Stimulated activated CD4-positive, alpha-beta T cell treated with anti-CD3 and anti-CD28 coated beads, TNF-alpha, amount 100 ng/mL, for 1 hour (primary cell): ENCODE data around the gene PDYN.

Source experiments
- DNase-seq, 3 donors: peaks; one replicate each; pipeline ENCODE4 v3.0.0-alpha.2; 2020; ENCODE audit warnings: low read depth in 3 of 3, low spot score in 1 of 3

Gene PDYN

GRCh38 chr20:1995531-1996310 lies 1.9 kb upstream of the PDYN start:
- no peak for DNase-seq

DNA sequence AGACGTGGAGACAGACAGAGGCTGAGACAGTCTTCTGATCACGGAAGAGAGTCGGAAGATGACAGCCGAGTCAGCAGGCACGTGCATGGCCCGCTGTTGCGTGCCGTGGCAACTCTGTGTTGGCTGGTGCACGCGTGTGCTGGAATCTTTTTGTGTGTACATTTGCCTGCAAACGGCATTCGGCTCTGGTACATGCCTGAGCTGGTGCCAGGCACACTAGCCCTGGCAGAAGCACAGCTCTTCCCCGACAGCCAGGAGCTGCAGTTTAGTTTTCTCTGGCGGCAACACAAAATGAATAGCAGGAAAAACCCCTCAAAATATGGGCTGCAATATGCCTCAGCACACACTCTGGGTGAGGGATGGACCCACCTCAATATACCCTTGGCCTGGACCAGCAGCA lies 769 bp upstream of the PDYN start:
- DNase-seq: no peak

GRCh38 chr20:1992359-1993110 lies 1.3 kb downstream of the PDYN start:
- DNase-seq: no peak

DNA sequence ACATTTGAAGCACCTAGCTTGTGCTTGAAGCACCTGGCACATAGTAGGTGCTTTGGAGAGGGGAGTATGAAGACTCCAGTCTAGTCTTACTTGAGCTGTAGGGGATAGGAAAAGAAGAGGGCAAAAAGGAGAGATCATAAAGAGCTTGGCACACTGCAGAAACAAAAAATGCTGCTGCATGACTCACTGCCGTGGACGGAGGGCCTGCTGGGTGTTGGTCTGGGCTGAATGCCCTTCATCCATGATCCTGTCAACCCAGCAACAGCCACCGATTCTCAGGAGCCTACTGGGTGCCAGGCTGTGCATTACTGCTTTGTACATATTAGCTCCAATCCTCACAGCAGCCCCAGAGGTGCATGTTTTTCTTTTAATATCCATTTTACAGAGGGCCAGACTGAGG lies 6.0 kb downstream of the PDYN start:
- no peak for DNase-seq

- no peak for DNase-seq
Observed at GRCh38 chr20:1983301-1983700, 10.6 kb downstream of the PDYN start.

DNA sequence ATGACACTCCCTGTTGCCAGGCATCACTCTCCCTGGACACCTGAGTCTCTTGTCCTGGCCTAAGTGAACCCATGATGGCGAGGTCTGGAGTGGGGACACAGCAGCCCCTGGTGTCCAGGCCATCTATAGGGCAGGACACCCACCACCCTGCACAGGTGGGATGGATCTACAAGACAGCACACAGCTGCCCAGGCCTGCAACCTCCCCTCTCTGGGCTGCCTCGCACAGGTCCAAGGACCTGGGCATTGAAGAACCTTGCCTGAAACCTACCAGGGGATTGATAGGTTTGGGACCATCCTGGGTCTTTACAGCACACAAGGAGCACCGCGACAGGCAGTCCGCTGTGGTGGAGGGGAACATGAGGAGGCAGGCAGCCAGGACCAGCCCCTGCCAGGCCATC lies 11.2 kb downstream of the PDYN start:
- DNase-seq: no peak

- DNase-seq: no peak
Observed at GRCh38 chr20:1979106-1979778, 14.6 kb downstream of the PDYN start.

DNA sequence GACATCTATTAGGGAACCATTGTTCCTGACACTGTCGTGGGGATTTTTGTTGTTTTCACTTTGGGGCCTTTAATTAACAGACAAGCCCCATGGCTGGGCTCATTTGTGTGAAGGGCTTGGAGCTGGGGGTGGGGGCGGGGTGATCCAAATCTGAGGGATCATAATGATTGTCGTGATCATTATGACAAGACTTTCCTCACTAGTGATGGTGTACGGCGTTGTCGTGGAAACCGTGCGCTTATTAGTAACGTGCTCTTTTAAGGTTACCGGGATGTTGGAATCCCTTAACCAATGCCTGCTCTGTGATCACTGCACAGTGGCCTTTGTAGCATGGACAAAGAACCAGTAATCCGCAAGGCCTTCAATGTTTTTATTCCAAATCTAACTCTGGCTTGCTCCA lies 18.6 kb downstream of the PDYN start:
- DNase-seq: no peak

GRCh38 chr20:1973601-1974440 lies 20.0 kb downstream of the PDYN start:
- DNase-seq: no peak

DNA sequence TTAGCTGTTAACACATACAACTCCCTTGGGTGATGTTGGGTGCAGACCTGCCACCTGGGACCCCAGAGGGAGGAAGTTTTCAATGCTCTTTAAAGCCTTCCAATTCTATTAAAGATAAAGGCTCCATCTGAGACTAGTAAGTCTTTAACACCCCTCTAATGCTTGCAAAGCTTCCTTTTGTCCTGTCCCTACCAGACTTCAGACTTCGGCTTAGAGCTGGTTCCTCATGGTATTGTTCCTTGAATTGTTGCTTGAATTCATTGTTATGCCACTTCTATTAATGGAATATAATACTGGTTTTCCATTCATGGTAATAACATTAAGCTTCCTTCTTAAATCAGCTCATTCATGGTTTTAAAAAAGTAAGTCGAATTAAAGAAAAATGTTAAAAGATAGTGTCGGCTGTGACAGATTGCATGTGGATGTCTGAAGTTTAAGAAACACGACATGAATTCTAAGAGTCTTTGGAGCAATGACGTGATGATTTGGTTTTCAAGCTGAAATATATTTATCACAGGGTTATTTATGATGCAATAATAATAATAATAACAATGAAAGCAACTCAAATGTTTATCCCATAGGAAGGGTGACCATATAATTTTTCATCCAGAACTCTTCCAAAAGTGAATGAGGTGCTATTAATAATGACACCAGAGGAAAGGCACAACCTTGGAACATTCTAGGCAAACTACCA lies 21.8 kb downstream of the PDYN start:
- DNase-seq: no peak

- no peak for DNase-seq
Observed at GRCh38 chr20:1968964-1969363, 24.9 kb downstream of the PDYN start.

DNA sequence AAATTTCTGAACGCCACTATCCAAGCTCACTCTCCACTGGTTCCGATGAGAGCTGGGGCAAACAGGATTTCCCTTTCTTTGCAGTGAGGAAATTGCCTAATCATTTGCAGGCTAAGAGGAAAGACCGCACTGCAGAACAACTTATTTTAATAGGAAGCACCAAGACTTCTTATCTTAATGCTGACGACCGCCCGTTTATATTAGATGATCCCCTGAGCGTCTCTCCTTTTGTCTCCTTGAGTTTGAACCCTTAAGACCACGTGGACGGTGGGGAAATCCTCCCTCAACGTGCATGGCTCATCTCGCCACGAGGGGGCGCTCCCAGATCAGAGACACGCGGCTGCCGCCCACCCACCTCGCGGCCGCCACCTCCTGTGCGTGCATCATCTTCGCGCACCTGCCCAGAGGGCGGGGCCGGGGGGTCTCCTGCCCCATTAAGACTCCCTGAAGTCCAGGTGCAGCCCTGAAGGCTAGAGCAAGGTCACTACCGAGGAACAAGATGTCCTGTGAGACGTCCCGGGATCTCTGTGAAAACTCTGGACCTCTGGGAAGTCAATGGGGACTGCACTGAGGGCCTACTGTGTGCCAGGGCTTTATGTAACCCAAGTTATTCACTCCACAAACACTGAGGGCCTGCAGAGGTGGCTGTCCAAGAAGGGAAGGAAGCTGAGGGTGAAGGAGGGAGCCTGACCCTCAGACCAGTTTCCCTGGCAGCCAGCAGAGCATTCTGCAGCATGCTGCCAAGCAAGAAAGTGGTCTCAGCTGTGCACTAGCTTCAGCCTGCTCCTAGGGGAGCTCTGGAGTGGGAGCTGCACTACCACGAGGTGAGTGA lies 28.1 kb downstream of the PDYN start:
- peak; percentile 23 to 90 (median 43) for DNase-seq

- no peak for DNase-seq
Observed at GRCh38 chr20:1964659-1965405, 29.0 kb downstream of the PDYN start.

DNA sequence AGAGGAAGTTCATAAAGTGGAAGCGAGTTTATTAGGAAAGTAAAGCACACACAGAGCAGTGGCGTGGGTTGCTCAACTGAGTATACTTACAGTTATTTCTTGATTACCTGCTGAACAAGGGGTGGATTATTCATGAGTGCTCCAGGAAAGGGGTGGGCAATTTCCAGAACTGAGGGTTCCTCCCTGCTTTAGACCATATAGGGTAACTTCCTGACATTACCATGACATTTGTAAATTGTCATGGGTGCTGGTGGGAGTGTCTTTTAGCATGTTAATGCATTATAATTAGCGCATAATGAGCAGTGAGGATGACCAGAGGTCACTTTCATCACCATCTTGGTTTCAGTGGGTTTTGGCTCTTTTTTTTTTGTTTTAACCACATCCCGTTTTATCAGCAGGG lies 29.8 kb downstream of the PDYN start:
- no peak for DNase-seq

- no peak for DNase-seq
Observed at GRCh38 chr20:1961374-1961773, 32.5 kb downstream of the PDYN start.

- DNase-seq: no peak
Observed at GRCh38 chr20:1959156-1959555, 34.7 kb downstream of the PDYN start.

- no peak for DNase-seq
Observed at GRCh38 chr20:1958426-1958825, 35.4 kb downstream of the PDYN start.

- no peak for DNase-seq
Observed at GRCh38 chr20:1955217-1955616, 38.6 kb downstream of the PDYN start.

DNA sequence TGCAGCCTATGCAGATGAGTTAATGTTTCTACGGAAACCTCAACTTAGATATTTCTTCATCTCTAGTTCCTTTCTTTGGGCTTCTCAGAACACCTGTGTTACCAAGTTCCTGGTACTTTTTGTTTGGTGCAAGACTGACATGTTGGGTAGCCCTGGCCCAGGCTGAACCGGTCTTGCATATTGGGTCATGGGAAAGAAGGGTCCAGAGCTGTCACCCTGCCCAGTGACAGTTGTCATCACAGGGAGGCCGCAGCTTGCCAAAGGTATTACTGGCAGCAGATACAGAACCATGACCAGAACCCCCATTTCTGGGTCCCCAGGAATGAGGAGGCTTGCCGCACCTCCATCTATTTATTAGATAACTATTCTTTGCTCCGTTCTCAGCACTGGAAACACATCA lies 40.2 kb downstream of the PDYN start:
- no peak for DNase-seq
